H1 (cell line): ENCODE measurements around the gene PDE2A.

ENCODE experiments used
- CREB1 ChIP-seq: IDR thresholded peaks from 2 replicates; pipeline ENCODE4 v1.6.1; 2012; ENCODE audit warnings: inconsistent platforms
- EP300 ChIP-seq, 2 experiments: IDR thresholded peaks; 1 replicate in 1 of 2; 2 replicates in 1 of 2; pipeline ENCODE4 v1.6.1; 2011 to 2012; ENCODE audit warnings: low read depth in 2 of 2, low read length in 2 of 2, mild to moderate bottlenecking in 2 of 2, borderline replicate concordance in 1 of 2, inconsistent platforms in 1 of 2, moderate library complexity in 1 of 2
- EZH2 ChIP-seq: fragments of 200-600 bp; sonication (generic); IDR thresholded peaks from 2 replicates; pipeline ENCODE4 v1.7.1; 2012; ENCODE audit warnings: low read depth, mild to moderate bottlenecking, moderate library complexity, low read length, inconsistent platforms; ENCODE audit not compliant: severe bottlenecking
- POLR2AphosphoS5 ChIP-seq: IDR thresholded peaks from 2 replicates; pipeline ENCODE4 v1.6.1; 2011; ENCODE audit warnings: low read depth, low read length
- SP1 ChIP-seq: IDR thresholded peaks from 2 replicates; pipeline ENCODE4 v1.6.1; 2011; ENCODE audit warnings: low read depth, low read length
- TEAD4 ChIP-seq: IDR thresholded peaks from 2 replicates; pipeline ENCODE4 v1.6.1; 2012; ENCODE audit warnings: low read depth, low read length, inconsistent platforms, mixed read lengths
- TF ChIP-seq, protein P1 (sequence below): IDR thresholded peaks from 2 replicates; pipeline ENCODE4 v1.6.1; 2012; ENCODE audit warnings: inconsistent platforms
- TF ChIP-seq, protein P2 (sequence below), 3 experiments: IDR thresholded peaks; 1 replicate in 2 of 3; 2 replicates in 1 of 3; pipeline versions ENCODE4 v1.5.1 to v1.6.1; 2011; ENCODE audit warnings: low read length in 3 of 3, mild to moderate bottlenecking in 3 of 3, inconsistent platforms in 2 of 3, low read depth in 1 of 3, moderate library complexity in 1 of 3; ENCODE audit not compliant: insufficient read depth in 1 of 3; ENCODE audit errors: control extremely low read depth in 1 of 3

- TF ChIP-seq EZH2: no peak
- TF ChIP-seq, protein P1, sequence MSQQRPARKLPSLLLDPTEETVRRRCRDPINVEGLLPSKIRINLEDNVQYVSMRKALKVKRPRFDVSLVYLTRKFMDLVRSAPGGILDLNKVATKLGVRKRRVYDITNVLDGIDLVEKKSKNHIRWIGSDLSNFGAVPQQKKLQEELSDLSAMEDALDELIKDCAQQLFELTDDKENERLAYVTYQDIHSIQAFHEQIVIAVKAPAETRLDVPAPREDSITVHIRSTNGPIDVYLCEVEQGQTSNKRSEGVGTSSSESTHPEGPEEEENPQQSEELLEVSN: no peak
- TF ChIP-seq TEAD4: no peak
- TF ChIP-seq, protein P2, sequence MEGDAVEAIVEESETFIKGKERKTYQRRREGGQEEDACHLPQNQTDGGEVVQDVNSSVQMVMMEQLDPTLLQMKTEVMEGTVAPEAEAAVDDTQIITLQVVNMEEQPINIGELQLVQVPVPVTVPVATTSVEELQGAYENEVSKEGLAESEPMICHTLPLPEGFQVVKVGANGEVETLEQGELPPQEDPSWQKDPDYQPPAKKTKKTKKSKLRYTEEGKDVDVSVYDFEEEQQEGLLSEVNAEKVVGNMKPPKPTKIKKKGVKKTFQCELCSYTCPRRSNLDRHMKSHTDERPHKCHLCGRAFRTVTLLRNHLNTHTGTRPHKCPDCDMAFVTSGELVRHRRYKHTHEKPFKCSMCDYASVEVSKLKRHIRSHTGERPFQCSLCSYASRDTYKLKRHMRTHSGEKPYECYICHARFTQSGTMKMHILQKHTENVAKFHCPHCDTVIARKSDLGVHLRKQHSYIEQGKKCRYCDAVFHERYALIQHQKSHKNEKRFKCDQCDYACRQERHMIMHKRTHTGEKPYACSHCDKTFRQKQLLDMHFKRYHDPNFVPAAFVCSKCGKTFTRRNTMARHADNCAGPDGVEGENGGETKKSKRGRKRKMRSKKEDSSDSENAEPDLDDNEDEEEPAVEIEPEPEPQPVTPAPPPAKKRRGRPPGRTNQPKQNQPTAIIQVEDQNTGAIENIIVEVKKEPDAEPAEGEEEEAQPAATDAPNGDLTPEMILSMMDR (IDR thresholded peaks at IDR 0.05; ENCODE audit: control extremely low read depth in 1 of 3, insufficient read depth in 1 of 3, low read depth in 1 of 3, low read length in 3 of 3): no peak
- no peak for TF ChIP-seq POLR2AphosphoS5
- TF ChIP-seq EP300 (IDR thresholded peaks at IDR 0.05; ENCODE audit: borderline replicate concordance in 1 of 2, low read depth in 2 of 2, low read length in 2 of 2): no peak
- no peak for TF ChIP-seq CREB1
- no peak for TF ChIP-seq SP1
These were observed 125.8 kb downstream of the PDE2A start for GRCh38 chr11:72548463-72548862.
